Sigmoid colon (tissue), 4 donors: Measurements from ENCODE around the gene ADGRV1.

ENCODE experiments used
- CTCF ChIP-seq, 4 experiments: fragments of 450-650 bp in 3 of 4; fragments of 200-600 bp in 1 of 4; IDR thresholded peaks; one replicate each; pipeline ENCODE4 v1.5.1; 2016 to 2019; ENCODE audit warnings: antibody characterized with exemption in 4 of 4, mild to moderate bottlenecking in 3 of 4, moderate library complexity in 2 of 4
- EP300 ChIP-seq, 4 donors: sonication (generic); formaldehyde crosslinking; IDR thresholded peaks; one replicate each; pipeline ENCODE4 v1.6.1; 2017; ENCODE audit warnings: antibody characterized with exemption in 4 of 4
- POLR2A ChIP-seq, 2 donors: fragments of 450-650 bp; IDR thresholded peaks; one replicate each; pipeline ENCODE4 v1.6.1; 2016; ENCODE audit warnings: antibody characterized with exemption in 2 of 2, mild to moderate bottlenecking in 2 of 2, moderate library complexity in 2 of 2
- POLR2AphosphoS5 ChIP-seq, 4 donors: sonication (generic); formaldehyde crosslinking; IDR thresholded peaks; one replicate each; pipeline ENCODE4 v1.6.1; 2017; ENCODE audit warnings: antibody characterized with exemption in 4 of 4

GRCh38 chr5:91143840-91144239, 585.2 kb downstream of the ADGRV1 start:
- no peak for TF ChIP-seq POLR2A (IDR thresholded peaks at IDR 0.05)
- no peak for TF ChIP-seq CTCF (IDR thresholded peaks at IDR 0.05)
- no peak for TF ChIP-seq POLR2AphosphoS5 (IDR thresholded peaks at IDR 0.05)
- no peak for TF ChIP-seq EP300 (IDR thresholded peaks at IDR 0.05)
